Measurements from ENCODE around the gene NR0B2. TPM values are rescaled to one million over a fixed set of nuclear protein-coding genes. Genes with fewer than 3 reads are reported as not detected.

Gene NR0B2
- total RNA-seq, 2 donors from 2014 or later: 10.6 to 19.0 TPM

GRCh38 chr1:26942656-26943055 lies 28.9 kb upstream of the NR0B2 start:
- no peaks in the 10 kb centered on the region for H3K9me3 ChIP-seq
- TF ChIP-seq, protein P1, sequence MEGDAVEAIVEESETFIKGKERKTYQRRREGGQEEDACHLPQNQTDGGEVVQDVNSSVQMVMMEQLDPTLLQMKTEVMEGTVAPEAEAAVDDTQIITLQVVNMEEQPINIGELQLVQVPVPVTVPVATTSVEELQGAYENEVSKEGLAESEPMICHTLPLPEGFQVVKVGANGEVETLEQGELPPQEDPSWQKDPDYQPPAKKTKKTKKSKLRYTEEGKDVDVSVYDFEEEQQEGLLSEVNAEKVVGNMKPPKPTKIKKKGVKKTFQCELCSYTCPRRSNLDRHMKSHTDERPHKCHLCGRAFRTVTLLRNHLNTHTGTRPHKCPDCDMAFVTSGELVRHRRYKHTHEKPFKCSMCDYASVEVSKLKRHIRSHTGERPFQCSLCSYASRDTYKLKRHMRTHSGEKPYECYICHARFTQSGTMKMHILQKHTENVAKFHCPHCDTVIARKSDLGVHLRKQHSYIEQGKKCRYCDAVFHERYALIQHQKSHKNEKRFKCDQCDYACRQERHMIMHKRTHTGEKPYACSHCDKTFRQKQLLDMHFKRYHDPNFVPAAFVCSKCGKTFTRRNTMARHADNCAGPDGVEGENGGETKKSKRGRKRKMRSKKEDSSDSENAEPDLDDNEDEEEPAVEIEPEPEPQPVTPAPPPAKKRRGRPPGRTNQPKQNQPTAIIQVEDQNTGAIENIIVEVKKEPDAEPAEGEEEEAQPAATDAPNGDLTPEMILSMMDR (IDR thresholded peaks at IDR 0.05): no peak
- DNase-seq (ENCODE audit: low spot score): no peak
- no peaks in the 10 kb centered on the region for H3K27me3 ChIP-seq
- H3K4me1 ChIP-seq: peaks cover 0 to 33% of the 10 kb centered on the region in 2 donors
- no peak overlapping the region for H3K27ac ChIP-seq
- peaks cover 61% of the 10 kb centered on the region for H3K36me3 ChIP-seq
- no peak overlapping the region for H3K4me3 ChIP-seq

GRCh38 chr1:26941311-26941710 lies 27.5 kb upstream of the NR0B2 start:
- TF ChIP-seq, protein P1 (IDR thresholded peaks at IDR 0.05): no peak
- H3K9me3 ChIP-seq: no peaks in the 10 kb centered on the region
- H3K27ac ChIP-seq: no peak overlapping the region
- H3K36me3 ChIP-seq: peaks cover 51% of the 10 kb centered on the region
- H3K27me3 ChIP-seq: no peaks in the 10 kb centered on the region
- H3K4me1 ChIP-seq: peaks cover 0 to 33% of the 10 kb centered on the region in 2 donors
- no peak for DNase-seq (ENCODE audit: low spot score)
- H3K4me3 ChIP-seq: no peak overlapping the region

GRCh38 chr1:26938659-26939025 lies 24.9 kb upstream of the NR0B2 start:
- TF ChIP-seq, protein P1 (IDR thresholded peaks at IDR 0.05): no peak
- no peak for DNase-seq (ENCODE audit: low spot score)
- Histone ChIP-seq H3K27ac (peak overlapping the region; percentile 61 to 67), H3K27me3 (no peaks in the 10 kb centered on the region), H3K4me1 (peaks cover 0 to 22% of the 10 kb centered on the region in 2 donors), H3K9me3 (no peaks in the 10 kb centered on the region), H3K4me3 (no peak overlapping the region), H3K36me3 (peaks cover 26% of the 10 kb centered on the region)

GRCh38 chr1:26938004-26938658 lies 24.4 kb upstream of the NR0B2 start:
- H3K9me3 ChIP-seq: no peaks in the 10 kb centered on the region
- H3K4me1 ChIP-seq: peaks cover 0 to 22% of the 10 kb centered on the region in 2 donors
- DNase-seq (ENCODE audit: low spot score): no peak
- H3K27ac ChIP-seq: peak overlapping the region; percentile 61 to 67
- no peak overlapping the region for H3K4me3 ChIP-seq
- TF ChIP-seq, protein P1 (IDR thresholded peaks at IDR 0.05): no peak
- H3K36me3 ChIP-seq: peaks cover 21% of the 10 kb centered on the region
- H3K27me3 ChIP-seq: no peaks in the 10 kb centered on the region

GRCh38 chr1:26936823-26937222 lies 23.0 kb upstream of the NR0B2 start:
- TF ChIP-seq, protein P1 (IDR thresholded peaks at IDR 0.05): no peak
- no peak overlapping the region for H3K4me3 ChIP-seq
- peaks cover 8% of the 10 kb centered on the region for H3K36me3 ChIP-seq
- H3K27me3 ChIP-seq: no peaks in the 10 kb centered on the region
- H3K4me1 ChIP-seq: peaks cover 0 to 20% of the 10 kb centered on the region in 2 donors
- DNase-seq (ENCODE audit: low spot score): no peak
- H3K9me3 ChIP-seq: no peaks in the 10 kb centered on the region
- H3K27ac ChIP-seq: no peak overlapping the region

DNA sequence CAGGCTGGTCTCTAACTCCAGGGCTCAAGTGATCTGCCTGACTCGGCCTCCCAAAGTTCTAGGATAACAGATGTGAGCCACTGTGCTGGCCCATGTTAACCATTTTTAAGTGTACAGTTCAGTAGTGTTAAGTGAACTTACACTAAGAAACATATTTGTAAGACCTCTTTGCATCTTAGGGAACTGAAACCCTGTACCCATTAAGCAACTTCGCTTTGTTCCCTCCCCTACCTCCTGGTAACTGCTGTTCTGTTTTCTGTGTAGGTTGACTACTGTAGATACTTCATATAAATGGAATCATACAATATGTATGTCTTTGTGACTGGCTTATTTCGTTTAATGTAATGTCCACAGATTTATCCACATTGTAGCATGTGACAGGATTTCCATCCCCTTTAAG lies 18.8 kb upstream of the NR0B2 start:
- DNase-seq (ENCODE audit: low spot score): no peak
- H3K9me3 ChIP-seq: no peaks in the 10 kb centered on the region
- no peaks in the 10 kb centered on the region for H3K27me3 ChIP-seq
- no peak overlapping the region for H3K4me3 ChIP-seq
- TF ChIP-seq, protein P1 (IDR thresholded peaks at IDR 0.05): no peak
- peaks cover 22% of the 10 kb centered on the region for H3K36me3 ChIP-seq
- H3K27ac ChIP-seq: no peak overlapping the region
- H3K4me1 ChIP-seq: peaks cover 0 to 1% of the 10 kb centered on the region in 2 donors
